GM12878 (cell line): ENCODE data around the gene P2RX7. TPM values are rescaled to one million over a fixed set of nuclear protein-coding genes. Genes with fewer than 3 reads are reported as not detected.

ENCODE experiments used
- ATAC-seq: fragments of 200-7000 bp; cut with Tn5 transposase; 3 replicates; pipeline ENCODE4 v1.9.1; 2020; ENCODE audit warnings: mild to moderate bottlenecking, moderate library complexity
- BruUV-seq: library from RNA; stranded (reverse); fragments of 400-500 nt; replicated peaks from 2 replicates; lab custom pipeline; 2021; lab: Mats Ljungman, UMichigan
- CTCF ChIA-PET: fragments of 300-600 bp; sonication (Branson Sonifier 250); formaldehyde crosslinking; extraction: SDS; loops from one replicate; lab custom pipeline; 2021; ENCODE audit warnings: inconsistent platforms; lab: Yijun Ruan, JAX
- POLR2A ChIA-PET: fragments of 350-600 bp; formaldehyde crosslinking; extraction: SDS; loops from one replicate; lab custom pipeline; 2021; ENCODE audit warnings: inconsistent platforms; lab: Charles Lee
- RAD21 ChIA-PET: fragments of 300-600 bp; sonication (Branson Sonifier 250); formaldehyde crosslinking; loops from one replicate; lab custom pipeline; 2023; ENCODE audit warnings: antibody characterized with exemption; ENCODE audit not compliant: unreplicated experiment; lab: Charles Lee
- SMC1A ChIA-PET: fragments of 300-600 bp; sonication (Branson Sonifier 250); formaldehyde crosslinking; loops from one replicate; lab custom pipeline; 2023; ENCODE audit not compliant: unreplicated experiment, uncharacterized antibody; lab: Charles Lee
- DNase-seq: peaks from one replicate; pipeline ENCODE4 v3.0.0-alpha.2; 2011; ENCODE audit warnings: low read depth, low spot score
- FAIRE-seq: peaks from 3 replicates; lab custom pipeline; 2011; peaks lifted over from hg19 to GRCh38; lab: Jason Lieb, UNC
- H2AFZ ChIP-seq: 2 replicates; pipeline ENCODE4 v1.6.0; 2011; ENCODE audit warnings: low read depth, low read length, control low read depth; ENCODE audit not compliant: control insufficient read depth
- H3K27ac ChIP-seq: 2 replicates; pipeline ENCODE4 v1.5.1; 2011; ENCODE audit warnings: control low read depth; ENCODE audit not compliant: control insufficient read depth, insufficient read depth
- H3K27me3 ChIP-seq, 2 experiments: replicated peaks in 1 of 2; 2 replicates each; pipeline versions ENCODE4 v1.6.0 to v1.6.1; 2011; ENCODE audit warnings: low read length in 1 of 2; ENCODE audit not compliant: control insufficient read depth in 2 of 2, insufficient read depth in 2 of 2
- H3K36me3 ChIP-seq, 2 experiments: 2 replicates each; pipeline ENCODE4 v1.5.1; 2011; ENCODE audit warnings: low read length in 1 of 2; ENCODE audit not compliant: control insufficient read depth in 2 of 2, insufficient read depth in 2 of 2
- H3K4me1 ChIP-seq: 2 replicates; pipeline ENCODE4 v1.6.1; 2011; ENCODE audit warnings: mild to moderate bottlenecking, low read length, moderate library complexity, mixed read lengths; ENCODE audit not compliant: control insufficient read depth, insufficient read depth
- H3K4me2 ChIP-seq: 2 replicates; pipeline ENCODE4 v1.6.0; 2011; ENCODE audit warnings: control low read depth; ENCODE audit not compliant: control insufficient read depth, insufficient read depth
- H3K4me3 ChIP-seq: fragments of 200-600 bp; sonication (generic); 2 replicates; pipeline ENCODE4 v1.5.1; 2016
- H3K79me2 ChIP-seq: 2 replicates; pipeline ENCODE4 v1.6.0; 2011; ENCODE audit warnings: low read length; ENCODE audit not compliant: control insufficient read depth, insufficient read depth
- H3K9ac ChIP-seq: 2 replicates; pipeline ENCODE4 v1.8.0; 2011; ENCODE audit warnings: low read length, control low read depth, mixed read lengths; ENCODE audit not compliant: control insufficient read depth, insufficient read depth
- H3K9me3 ChIP-seq: replicated peaks from 3 replicates; pipeline ENCODE4 v1.5.1; 2011; ENCODE audit warnings: mild to moderate bottlenecking, low read length; ENCODE audit not compliant: control insufficient read depth, insufficient read depth
- H4K20me1 ChIP-seq: 2 replicates; pipeline ENCODE4 v1.6.0; 2011; ENCODE audit not compliant: control insufficient read depth, insufficient read depth
- ASH2L ChIP-seq: fragments of 300-600, 200-600 bp; sonication (generic); IDR thresholded peaks from 2 replicates; pipeline ENCODE4 v1.6.1; 2017; ENCODE audit warnings: low read depth, mild to moderate bottlenecking, borderline replicate concordance
- BCL11A ChIP-seq: IDR thresholded peaks from 2 replicates; pipeline ENCODE4 v1.6.1; 2011; ENCODE audit warnings: low read depth, low read length
- E2F4 ChIP-seq: IDR thresholded peaks from 2 replicates; pipeline ENCODE4 v1.6.1; 2012; ENCODE audit warnings: low read depth, low read length, improper control_type of control experiment
- IKZF2 ChIP-seq, 2 experiments: fragments of 450-650 bp; IDR thresholded peaks; 2 replicates each; pipeline ENCODE4 v1.6.1; 2017; ENCODE audit warnings: mild to moderate bottlenecking in 2 of 2, moderate library complexity in 2 of 2
- ZBTB4 ChIP-seq: fragments of 450-650 bp; formaldehyde crosslinking; IDR thresholded peaks from 2 replicates; pipeline ENCODE4 v1.4.0; 2022; ENCODE audit warnings: mild to moderate bottlenecking, moderate library complexity
- WGBS: methylation state at CpG from one replicate; pipeline ENCODE4 v1.1.6; 2016; ENCODE audit warnings: low lambda C conversion rate; ENCODE audit not compliant: insufficient replicate concordance, insufficient coverage; ENCODE audit errors: missing lambda C conversion rate; 5-methylcytosine and 5-hydroxymethylcytosine counted together
- in situ Hi-C: fragments of 300-500 bp; cut with MboI; formaldehyde crosslinking; loops from 9 replicates; pipeline ENCODE4 v1.14.3; 2018; ENCODE audit warnings: mixed read lengths
- intact Hi-C: fragments of 100-400 bp; cut with micrococcal nuclease; formaldehyde crosslinking; loops from one replicate; pipeline ENCODE4 v1.14.2; 2022; ENCODE audit not compliant: unreplicated experiment
- polyA plus RNA-seq, 11 experiments: library from polyadenylated mRNA; depleted of rRNA in 4 of 11; unstranded in 6 of 11; stranded (reverse) in 5 of 11; fragments of >200 nt; fragmentation: Nextera tagmentation in 4 of 11; fragmentation: Illumina TruSeq in 1 of 11; extraction: Ambion mirVana in 4 of 11; extraction: Trizol in 1 of 11; gene quantifications; 1 replicate in 1 of 11; 2 replicates in 10 of 11; pipeline versions ENCODE4 v1.2.1 to v1.2.3, GENCODE V29; 2011 to 2016; ENCODE audit warnings: inconsistent platforms in 2 of 11, missing spikeins in 2 of 11, low read depth in 1 of 11
- total RNA-seq, 4 experiments: library from RNA; depleted of rRNA in 3 of 4; stranded (reverse); fragments of >200 nt in 3 of 4; fragmentation: Illumina TruSeq in 1 of 4; extraction: Trizol in 1 of 4; gene quantifications; 2 replicates each; pipeline versions ENCODE4 v1.2.1 to v1.2.3, GENCODE V29; 2013 to 2021

Gene P2RX7
- total and polyA plus RNA-seq, 10 of the 15 experiments (the other 5 are each of a cell fraction or from before 2014, with no cell fraction given): 0.74 to 2.6 (median 1.5) TPM

GRCh38 chr12:121092034-121092433, 40.6 kb upstream of the P2RX7 start:
- no TSS peak for BruUV-seq
- Histone ChIP-seq H3K4me1 (peaks cover 15% of the 10 kb centered on the region), H3K4me2 (no peak overlapping the region), H3K27ac (no peak overlapping the region), H3K27me3 (no peaks in the 10 kb centered on the region), H3K9ac (no peak overlapping the region), H4K20me1 (no peaks in the 10 kb centered on the region), H3K79me2 (no peaks in the 10 kb centered on the region), H3K36me3 (no peaks in the 10 kb centered on the region), H2AFZ (no peak overlapping the region), H3K4me3 (no peak overlapping the region), H3K9me3 (no peaks in the 10 kb centered on the region; the same call in 2 of the 3 replicates)
- DNase-seq (no peak), ATAC-seq (no peak), FAIRE-seq (no peak)
- POLR2A ChIA-PET: no interaction called here
- CTCF ChIA-PET: interaction anchor here (1.6 to 2.1 kb wide), 4 partner anchors 11 to 32 kb away, joined by 3 to 9 read pairs (median 6); no protein-coding TSS in a partner anchor
- RAD21 ChIA-PET: interaction anchor here (1.5 kb wide), 1 partner anchor 32 kb away, joined by 5 read pairs; no protein-coding TSS in a partner anchor
- in situ Hi-C loops (no loop called here), intact Hi-C loops (no loop called here)
- SMC1A ChIA-PET: interaction anchor here (2.5 kb wide), 1 partner anchor 31 kb away, joined by 13 read pairs; no protein-coding TSS in a partner anchor
- 85% methylated on average over 2 of the region's 2 CpGs for WGBS
- TF ChIP-seq E2F4: no peak
- TF ChIP-seq ASH2L: no peak
- TF ChIP-seq, all 136 proteins: peak for 0

GRCh38 chr12:121093487-121093891, 39.2 kb upstream of the P2RX7 start:
- intact Hi-C loops: no loop called here
- Histone ChIP-seq H3K79me2 (no peaks in the 10 kb centered on the region), H3K9me3 (no peaks in the 10 kb centered on the region; the same call in 2 of the 3 replicates), H3K27me3 (no peaks in the 10 kb centered on the region), H2AFZ (no peak overlapping the region), H3K4me1 (peaks cover 9% of the 10 kb centered on the region), H3K4me3 (no peak overlapping the region), H3K36me3 (no peaks in the 10 kb centered on the region), H4K20me1 (no peaks in the 10 kb centered on the region), H3K9ac (no peak overlapping the region), H3K27ac (no peak overlapping the region), H3K4me2 (no peak overlapping the region)
- SMC1A ChIA-PET: interaction anchor here (0.8 to 2.5 kb wide), 4 partner anchors 7 to 88 kb away, joined by 3 to 13 read pairs (median 3); no protein-coding TSS in a partner anchor
- ATAC-seq (no peak), DNase-seq (no peak), FAIRE-seq (no peak)
- POLR2A ChIA-PET: no interaction called here
- RAD21 ChIA-PET: interaction anchor here (1.5 kb wide), 1 partner anchor 33 kb away, joined by 5 read pairs; no protein-coding TSS in a partner anchor
- TF ChIP-seq BCL11A: no peak
- TF ChIP-seq IKZF2 (IDR thresholded peaks at IDR 0.05): no peak
- TF ChIP-seq ZBTB4: no peak
- 96% methylated on average over 31 of the region's 31 CpGs for WGBS
- BruUV-seq: no TSS peak
- in situ Hi-C loops: no loop called here
- CTCF ChIA-PET: interaction anchor here (0.8 to 2.1 kb wide), 5 partner anchors 13 to 121 kb away, joined by 3 to 9 read pairs (median 3); no protein-coding TSS in a partner anchor
